Coronary artery (tissue), 2 donors: ENCODE data around the gene WFDC6.

ENCODE experiments used
- DNase-seq: peaks from one replicate; pipeline ENCODE4 v3.0.0-alpha.2; 2017; ENCODE audit warnings: low spot score
- H3K27ac ChIP-seq, 2 donors: fragments of 200-600 bp; sonication (generic); one replicate each; pipeline ENCODE4 v1.5.1; 2016 to 2019
- H3K4me3 ChIP-seq: fragments of 200-600 bp; sonication (generic); 2 replicates; pipeline ENCODE4 v1.5.1; 2016; ENCODE audit warnings: mild to moderate bottlenecking, moderate library complexity
- TF ChIP-seq, protein P1 (sequence below): fragments of 200-600 bp; sonication (generic); IDR thresholded peaks from one replicate; pipeline ENCODE4 v1.5.1; 2019; ENCODE audit warnings: antibody characterized with exemption

WFDC6 gene

DNA sequence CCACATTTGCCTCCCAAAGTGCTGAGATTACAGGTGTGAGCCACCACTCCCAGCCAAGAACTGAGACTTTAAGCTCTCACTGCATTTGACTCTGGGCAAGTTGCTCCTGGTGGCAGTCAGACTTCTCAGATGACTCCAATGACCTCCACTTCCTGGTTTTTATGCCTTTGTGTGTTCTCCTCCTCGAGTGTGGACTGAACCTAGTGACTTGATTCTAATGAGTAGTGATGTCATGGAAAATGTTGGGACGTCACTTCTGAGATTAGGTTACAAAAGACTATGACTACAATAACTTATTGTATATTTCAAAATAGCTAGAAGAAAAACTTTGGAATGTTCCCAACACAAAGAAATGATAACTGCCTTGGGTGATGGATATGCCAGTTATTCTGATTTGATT, 35.9 kb downstream of the WFDC6 start:
- Histone ChIP-seq H3K4me3 (no peak overlapping the region), H3K27ac (no peak overlapping the region)
- TF ChIP-seq, protein P1, sequence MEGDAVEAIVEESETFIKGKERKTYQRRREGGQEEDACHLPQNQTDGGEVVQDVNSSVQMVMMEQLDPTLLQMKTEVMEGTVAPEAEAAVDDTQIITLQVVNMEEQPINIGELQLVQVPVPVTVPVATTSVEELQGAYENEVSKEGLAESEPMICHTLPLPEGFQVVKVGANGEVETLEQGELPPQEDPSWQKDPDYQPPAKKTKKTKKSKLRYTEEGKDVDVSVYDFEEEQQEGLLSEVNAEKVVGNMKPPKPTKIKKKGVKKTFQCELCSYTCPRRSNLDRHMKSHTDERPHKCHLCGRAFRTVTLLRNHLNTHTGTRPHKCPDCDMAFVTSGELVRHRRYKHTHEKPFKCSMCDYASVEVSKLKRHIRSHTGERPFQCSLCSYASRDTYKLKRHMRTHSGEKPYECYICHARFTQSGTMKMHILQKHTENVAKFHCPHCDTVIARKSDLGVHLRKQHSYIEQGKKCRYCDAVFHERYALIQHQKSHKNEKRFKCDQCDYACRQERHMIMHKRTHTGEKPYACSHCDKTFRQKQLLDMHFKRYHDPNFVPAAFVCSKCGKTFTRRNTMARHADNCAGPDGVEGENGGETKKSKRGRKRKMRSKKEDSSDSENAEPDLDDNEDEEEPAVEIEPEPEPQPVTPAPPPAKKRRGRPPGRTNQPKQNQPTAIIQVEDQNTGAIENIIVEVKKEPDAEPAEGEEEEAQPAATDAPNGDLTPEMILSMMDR = no peak
- no peak for DNase-seq

- no peak for DNase-seq
- H3K4me3 ChIP-seq = no peak overlapping the region
- H3K27ac ChIP-seq = no peak overlapping the region
- TF ChIP-seq, protein P1 = no peak
These were observed 36.7 kb downstream of the WFDC6 start for GRCh38 chr20:45502561-45502960.

DNA sequence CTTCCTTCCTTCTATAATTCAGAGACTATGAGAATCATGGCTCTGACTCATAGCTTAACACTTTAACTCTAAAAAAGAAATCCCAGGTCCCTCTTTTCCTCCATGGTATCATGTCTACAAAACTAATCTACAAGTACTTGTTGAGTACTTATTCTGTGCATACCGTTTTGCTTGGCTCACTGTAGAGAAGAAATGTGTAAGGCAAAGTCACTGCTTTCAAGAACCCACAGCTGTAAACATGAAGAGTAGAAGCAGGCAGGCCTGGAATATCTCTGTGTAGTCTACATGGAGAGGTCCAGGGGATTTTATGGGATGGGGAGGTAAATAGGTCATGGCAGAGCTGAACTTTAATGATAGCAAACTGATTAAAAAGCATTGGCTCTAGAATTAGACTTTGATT, 37.7 kb downstream of the WFDC6 start:
- no peak for DNase-seq
- no peak overlapping the region for H3K4me3 ChIP-seq
- H3K27ac ChIP-seq = no peak overlapping the region
- TF ChIP-seq, protein P1 = no peak

DNA sequence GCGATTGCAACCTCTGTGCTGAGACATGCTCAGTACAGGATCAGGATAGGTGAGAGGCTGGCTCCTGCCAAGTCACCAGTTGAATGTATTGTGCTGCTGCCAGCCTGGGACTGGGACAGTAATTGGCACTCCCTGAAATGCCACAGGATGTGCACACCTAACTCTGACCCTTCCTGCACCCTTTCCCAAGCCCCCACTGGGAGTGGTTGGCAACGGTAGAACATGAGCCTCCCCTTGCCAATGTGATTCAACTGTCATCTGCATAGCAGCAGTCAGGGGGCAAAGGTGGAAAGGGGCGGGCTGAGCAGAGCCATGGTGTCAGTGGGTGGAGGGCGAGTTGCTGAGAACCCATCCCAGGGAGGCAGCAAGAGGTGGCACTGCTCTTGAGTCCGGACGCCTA, 39.3 kb downstream of the WFDC6 start:
- no peak for DNase-seq
- H3K4me3 ChIP-seq = no peak overlapping the region
- TF ChIP-seq, protein P1 = no peak
- H3K27ac ChIP-seq = no peak overlapping the region

DNA sequence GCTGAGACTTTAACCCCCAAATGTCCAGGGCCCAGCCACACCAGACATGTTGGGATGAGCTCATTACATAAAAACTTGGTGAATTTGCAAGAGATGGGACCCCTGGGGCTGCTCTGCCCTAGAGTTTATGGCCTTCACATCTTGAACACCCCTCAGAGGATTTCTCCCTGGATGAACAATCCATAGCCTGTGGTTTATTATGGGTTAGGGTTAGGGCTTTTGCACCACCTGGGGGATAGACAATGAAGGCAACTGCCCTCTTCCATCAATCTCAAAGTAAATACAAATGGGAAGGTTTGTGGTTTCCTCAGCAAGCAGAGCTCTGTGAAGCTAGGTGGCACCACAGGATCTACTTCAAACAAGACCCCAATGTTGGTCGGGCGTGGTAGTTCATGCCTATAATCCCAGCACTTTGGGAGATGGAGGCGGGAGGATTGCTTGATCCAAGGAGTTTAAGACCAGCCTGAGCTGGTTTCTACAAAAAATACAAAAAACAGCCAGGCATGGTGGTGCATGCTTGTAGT, 41.2 kb downstream of the WFDC6 start:
- Histone ChIP-seq H3K4me3 (no peak overlapping the region), H3K27ac (no peak overlapping the region)
- TF ChIP-seq, protein P1 = no peak
- no peak for DNase-seq

DNA sequence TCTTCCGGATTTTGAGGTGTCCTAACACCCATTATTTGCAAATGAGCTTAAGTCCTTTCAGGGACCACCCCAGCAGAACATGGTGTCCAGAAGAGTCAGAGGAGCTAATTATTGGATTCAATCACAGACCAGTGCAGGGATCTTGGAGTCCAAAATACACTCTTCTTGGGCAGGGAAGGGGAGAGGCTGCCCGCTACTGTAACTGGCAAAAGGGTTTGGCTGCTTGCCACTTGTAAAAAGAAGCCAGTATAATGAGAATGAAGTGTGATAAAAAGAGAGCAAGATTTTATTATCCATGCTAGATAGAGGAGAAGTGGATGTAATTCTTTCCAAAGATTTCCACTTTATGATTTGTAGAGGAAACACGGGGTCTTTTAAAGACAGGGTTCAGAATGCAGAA, 43.1 kb downstream of the WFDC6 start:
- TF ChIP-seq, protein P1 = no peak

DNA sequence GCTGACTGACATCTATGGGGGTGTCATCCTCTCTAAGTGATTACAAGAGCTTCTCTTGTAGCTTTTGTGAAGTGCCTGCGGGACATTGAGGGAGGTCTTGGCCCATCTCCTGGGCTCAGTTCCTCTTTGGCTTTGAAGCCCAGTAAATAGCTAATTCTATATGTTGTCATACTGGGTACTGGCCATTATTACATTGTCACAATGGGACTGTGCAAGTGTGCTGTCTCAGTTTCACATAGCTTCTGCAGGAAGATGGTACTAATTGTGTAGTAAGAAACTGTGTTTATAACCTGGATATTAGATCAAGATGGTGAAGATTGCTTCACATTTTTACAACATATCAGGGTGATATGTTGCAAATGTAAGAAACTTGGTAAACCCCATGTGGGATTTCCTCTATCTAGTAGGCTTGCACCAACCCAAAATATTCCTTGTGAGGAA, 43.8 kb downstream of the WFDC6 start:
- Histone ChIP-seq H3K4me3 (no peak overlapping the region), H3K27ac (no peak overlapping the region)
- no peak for DNase-seq
- TF ChIP-seq, protein P1 = no peak

More for the DNA sequence above, 43.1 kb downstream of the WFDC6 start:
- Histone ChIP-seq H3K4me3 (no peak overlapping the region), H3K27ac (no peak overlapping the region)
- DNase-seq = no peak
